GM11168 (cell line): Measurements from ENCODE around the gene PPDPF.
"Not testable (repeated sequence)": the region's sequence is repeated elsewhere in the genome, so short reads cannot be mapped to it uniquely, and the experiment has no call there.

Experiments
- in situ Hi-C: fragments of 300-500 bp; cut with MboI; formaldehyde crosslinking; loops from one replicate; pipeline ENCODE4 v1.12.0; 2022; ENCODE audit warnings: low sequenced_read_pairs; ENCODE audit not compliant: unreplicated experiment

Gene PPDPF

GRCh38 chr20:63560856-63561609 is 40.5 kb downstream of the PPDPF start:
- in situ Hi-C loops: no loop called here

- in situ Hi-C loops: no loop called here
These were observed 41.2 kb downstream of the PPDPF start for GRCh38 chr20:63561624-63562396.

- in situ Hi-C loops: no loop called here
These were observed 42.1 kb downstream of the PPDPF start for GRCh38 chr20:63562461-63563224.

GRCh38 chr20:63563225-63563935 is 42.8 kb downstream of the PPDPF start:
- in situ Hi-C loops: no loop called here

GRCh38 chr20:63564036-63564810 is 43.7 kb downstream of the PPDPF start:
- in situ Hi-C loops: no loop called here

GRCh38 chr20:63565021-63565698 is 44.6 kb downstream of the PPDPF start:
- in situ Hi-C loops: no loop called here

- in situ Hi-C loops: no loop called here
These were observed 45.3 kb downstream of the PPDPF start for GRCh38 chr20:63565699-63566335.

- in situ Hi-C loops: no loop called here
These were observed 46.0 kb downstream of the PPDPF start for GRCh38 chr20:63566395-63567135.

GRCh38 chr20:63567136-63567385 is 46.5 kb downstream of the PPDPF start:
- in situ Hi-C loops: no loop called here

- in situ Hi-C loops: no loop called here
These were observed 47.0 kb downstream of the PPDPF start for GRCh38 chr20:63567386-63568169.

GRCh38 chr20:63568170-63568981 is 47.8 kb downstream of the PPDPF start:
- in situ Hi-C loops: no loop called here

- in situ Hi-C loops: no loop called here
These were observed 48.7 kb downstream of the PPDPF start for GRCh38 chr20:63568986-63569949.

- in situ Hi-C loops: no loop called here
These were observed 49.9 kb downstream of the PPDPF start for GRCh38 chr20:63570281-63571086.

GRCh38 chr20:63571087-63571478 is 50.5 kb downstream of the PPDPF start:
- in situ Hi-C loops: not testable (repeated sequence)
